SK-N-MC (cell line): ENCODE measurements around the gene CYBA.
"Not testable (repeated sequence)": the region's sequence is repeated elsewhere in the genome, so short reads cannot be mapped to it uniquely, and the experiment has no call there.

ENCODE experiments used
- DNase-seq: peaks from one replicate; pipeline ENCODE4 v3.0.0-alpha.2; 2011; ENCODE audit warnings: low read depth, low spot score
- H3K27ac ChIP-seq: fragments of 200-600 bp; sonication (generic); 2 replicates; pipeline ENCODE4 v1.5.1; 2016; ENCODE audit warnings: mixed run types
- H3K36me3 ChIP-seq: fragments of 200-600 bp; sonication (generic); 2 replicates; pipeline ENCODE4 v1.6.1; 2017; ENCODE audit warnings: antibody characterized with exemption, low read length, mixed read lengths; ENCODE audit not compliant: insufficient read depth
- H3K4me3 ChIP-seq: fragments of 200-600 bp; sonication (generic); 2 replicates; pipeline ENCODE4 v1.5.1; 2016
- H3K9ac ChIP-seq: fragments of 200-600 bp; sonication (generic); 2 replicates; pipeline ENCODE4 v1.8.0; 2017; ENCODE audit warnings: mixed run types, mixed read lengths; ENCODE audit not compliant: insufficient read length
- H3K9me3 ChIP-seq: fragments of 200-600 bp; sonication (generic); 2 replicates; pipeline ENCODE4 v1.6.1; 2017; ENCODE audit warnings: low read depth, mild to moderate bottlenecking, antibody characterized with exemption, low read length, moderate library complexity, mixed read lengths
- EZH2 ChIP-seq: fragments of 200-600 bp; sonication (generic); IDR thresholded peaks from one replicate; pipeline ENCODE4 v1.6.1; 2017; ENCODE audit warnings: antibody characterized with exemption
- FOXP2 ChIP-seq: optimal IDR thresholded peaks from 2 replicates; pipeline ENCODE3; 2011; ENCODE audit warnings: mild to moderate bottlenecking, moderate library complexity; ENCODE audit not compliant: insufficient read depth; ENCODE audit errors: extremely low read length, control extremely low read depth
- POLR2AphosphoS5 ChIP-seq: IDR thresholded peaks from 2 replicates; pipeline ENCODE4 v1.6.1; 2012; ENCODE audit warnings: mild to moderate bottlenecking, low read depth, low read length, borderline replicate concordance

Gene CYBA

GRCh38 chr16:88614818-88615580 lies 35.9 kb downstream of the CYBA start:
- Histone ChIP-seq H3K36me3 (no peaks in the 10 kb centered on the region; the same call in 1 of the 2 replicates), H3K27ac (no peak overlapping the region), H3K9ac (no peak overlapping the region), H3K9me3 (no peaks in the 10 kb centered on the region), H3K4me3 (no peak overlapping the region)
- DNase-seq = no peak
- no peak for TF ChIP-seq EZH2
- TF ChIP-seq POLR2AphosphoS5 = no peak
- TF ChIP-seq FOXP2 = no peak

- no peak for DNase-seq
- H3K27ac ChIP-seq = no peak overlapping the region
- TF ChIP-seq FOXP2 (no peak), EZH2 (no peak), POLR2AphosphoS5 (no peak)
- no peaks in the 10 kb centered on the region; the same call in 1 of the 2 replicates for H3K36me3 ChIP-seq
- H3K4me3 ChIP-seq = no peak overlapping the region
- H3K9me3 ChIP-seq = no peaks in the 10 kb centered on the region
- no peak overlapping the region for H3K9ac ChIP-seq
These were observed 36.7 kb downstream of the CYBA start for GRCh38 chr16:88613911-88614817.

- Histone ChIP-seq H3K27ac (no peak overlapping the region), H3K9ac (no peak overlapping the region), H3K9me3 (no peaks in the 10 kb centered on the region), H3K4me3 (no peak overlapping the region), H3K36me3 (no peaks in the 10 kb centered on the region; the same call in 1 of the 2 replicates)
- TF ChIP-seq FOXP2 (no peak), POLR2AphosphoS5 (no peak), EZH2 (no peak)
- DNase-seq = no peak
These were observed 37.6 kb downstream of the CYBA start for GRCh38 chr16:88613293-88613692.

GRCh38 chr16:88610909-88611812 lies 39.7 kb downstream of the CYBA start:
- H3K9me3 ChIP-seq = no peaks in the 10 kb centered on the region
- TF ChIP-seq FOXP2 (no peak), EZH2 (no peak)
- H3K36me3 ChIP-seq = no peaks in the 10 kb centered on the region; the same call in 1 of the 2 replicates
- H3K4me3 ChIP-seq = no peak overlapping the region
- DNase-seq = no peak
- H3K27ac ChIP-seq = no peak overlapping the region
- H3K9ac ChIP-seq = no peak overlapping the region

- H3K9me3 ChIP-seq = no peaks in the 10 kb centered on the region
- TF ChIP-seq POLR2AphosphoS5 (no peak), EZH2 (no peak), FOXP2 (no peak)
- H3K4me3 ChIP-seq = no peak overlapping the region
- no peak overlapping the region for H3K9ac ChIP-seq
- no peaks in the 10 kb centered on the region; the same call in 1 of the 2 replicates for H3K36me3 ChIP-seq
- no peak overlapping the region for H3K27ac ChIP-seq
- no peak for DNase-seq
These were observed 40.8 kb downstream of the CYBA start for GRCh38 chr16:88610080-88610479.

- H3K36me3 ChIP-seq, H3K27ac ChIP-seq, H3K4me3 ChIP-seq, H3K9me3 ChIP-seq, H3K9ac ChIP-seq, DNase-seq: not testable (repeated sequence)
These were observed 41.4 kb downstream of the CYBA start for GRCh38 chr16:88609426-88609825.

GRCh38 chr16:88608076-88608475 lies 42.8 kb downstream of the CYBA start:
- no peaks in the 10 kb centered on the region; the same call in 1 of the 2 replicates for H3K36me3 ChIP-seq
- no peaks in the 10 kb centered on the region for H3K9me3 ChIP-seq
- no peak overlapping the region for H3K27ac ChIP-seq
- H3K9ac ChIP-seq = no peak overlapping the region
- TF ChIP-seq POLR2AphosphoS5 = no peak
- no peak for TF ChIP-seq EZH2
- TF ChIP-seq FOXP2 = no peak
- DNase-seq = no peak
- H3K4me3 ChIP-seq = no peak overlapping the region
